Stimulated activated CD4-positive, alpha-beta T cell treated with anti-CD3 and anti-CD28 coated beads, TNF-alpha, amount 100 ng/mL, for 1 hour (primary cell): ENCODE measurements around the gene NDUFV3.
"Not testable (repeated sequence)": the region's sequence is repeated elsewhere in the genome, so short reads cannot be mapped to it uniquely, and the experiment has no call there.

ENCODE experiments used
- DNase-seq, 3 donors: peaks; one replicate each; pipeline ENCODE4 v3.0.0-alpha.2; 2020; ENCODE audit warnings: low read depth in 3 of 3, low spot score in 1 of 3

NDUFV3 gene

DNA sequence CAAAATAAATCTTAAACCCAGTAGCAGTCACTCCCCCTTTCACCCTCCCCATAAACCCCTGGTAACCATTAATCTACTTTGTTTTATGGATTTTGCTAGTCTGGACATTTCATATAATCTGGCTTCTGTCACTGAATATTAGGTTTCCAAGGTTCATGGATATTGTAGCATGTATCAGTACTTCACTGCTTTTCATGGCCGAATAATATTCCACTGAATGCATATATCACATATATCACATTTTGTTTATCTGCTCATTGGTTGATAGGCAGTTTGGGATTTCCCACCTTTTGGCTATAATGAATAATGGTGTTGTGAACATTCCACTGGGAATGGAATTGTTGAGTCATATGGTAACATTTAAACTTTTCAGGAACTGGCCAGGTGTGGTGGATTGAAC is 9.2 kb upstream of the NDUFV3 start:
- no peak for DNase-seq

DNA sequence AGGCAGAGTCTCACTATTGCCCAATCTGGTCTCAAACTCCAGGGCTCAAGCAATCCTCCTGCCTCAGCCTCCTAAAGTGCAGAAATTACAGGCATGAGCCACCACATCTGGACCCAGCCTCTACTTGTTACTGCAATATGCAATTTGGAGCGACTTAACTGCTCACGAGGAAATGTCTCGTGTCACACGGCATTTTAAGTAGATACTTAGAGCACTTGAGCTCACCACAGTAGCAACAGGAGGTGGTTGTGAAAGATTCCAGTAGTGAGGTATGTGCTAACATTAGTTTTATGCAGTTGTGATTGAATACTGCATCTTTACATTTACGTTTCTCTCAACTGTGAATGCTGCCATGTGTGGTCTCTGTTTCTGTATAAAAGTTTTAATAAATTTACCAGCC is 5.8 kb upstream of the NDUFV3 start:
- no peak for DNase-seq

DNA sequence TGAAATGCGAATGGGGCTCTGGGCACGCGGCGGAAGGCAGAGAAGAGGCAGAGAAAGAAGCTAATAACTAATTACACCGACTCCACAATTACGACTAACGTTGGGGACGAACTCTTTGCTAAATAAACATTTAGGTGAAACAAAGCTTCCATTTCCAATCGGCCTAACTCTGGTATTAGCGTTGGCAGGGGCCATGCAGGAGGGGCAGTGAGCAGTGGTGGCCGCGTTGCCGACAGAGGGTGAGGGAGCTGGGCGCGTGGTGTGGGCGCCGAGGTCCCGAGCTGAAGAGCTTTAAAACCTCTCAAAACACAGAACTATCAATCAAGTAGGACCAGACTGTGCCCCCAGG is 553 bp upstream of the NDUFV3 start:
- no peak for DNase-seq

DNA sequence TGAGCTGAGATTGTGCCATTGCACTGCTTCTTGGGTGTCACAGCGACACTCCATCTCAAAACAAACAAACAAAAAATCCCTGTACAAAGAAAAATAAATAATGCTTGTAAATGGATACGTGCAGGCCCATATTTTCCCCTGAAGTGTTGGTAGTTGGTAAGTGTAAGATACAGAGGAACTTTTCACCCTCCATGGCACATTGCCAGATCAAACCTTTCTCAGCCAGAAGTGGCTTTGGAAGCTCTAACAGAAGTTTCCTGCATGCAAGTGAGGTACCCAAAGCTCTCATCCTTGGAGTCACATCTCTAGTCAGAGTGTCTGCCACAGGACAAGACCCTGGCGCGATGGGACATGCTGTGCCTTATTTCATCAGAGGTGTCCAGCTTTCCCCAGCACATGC is 7.3 kb downstream of the NDUFV3 start:
- no peak for DNase-seq

DNA sequence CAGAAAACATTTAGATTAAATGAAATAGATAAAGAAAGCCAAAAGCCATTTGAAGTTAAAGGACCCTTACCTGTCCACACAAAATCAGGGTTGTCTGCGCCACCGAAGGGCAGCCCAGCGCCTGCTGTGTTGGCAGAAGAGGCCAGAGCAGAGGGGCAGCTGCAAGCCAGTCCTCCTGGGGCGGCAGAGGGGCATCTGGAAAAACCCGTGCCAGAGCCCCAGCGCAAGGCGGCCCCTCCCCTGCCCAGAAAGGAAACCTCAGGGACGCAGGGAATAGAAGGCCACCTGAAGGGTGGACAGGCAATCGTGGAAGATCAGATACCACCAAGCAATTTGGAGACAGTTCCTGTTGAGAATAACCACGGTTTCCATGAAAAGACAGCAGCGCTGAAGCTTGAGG is 10.7 kb downstream of the NDUFV3 start:
- no peak for DNase-seq

DNA sequence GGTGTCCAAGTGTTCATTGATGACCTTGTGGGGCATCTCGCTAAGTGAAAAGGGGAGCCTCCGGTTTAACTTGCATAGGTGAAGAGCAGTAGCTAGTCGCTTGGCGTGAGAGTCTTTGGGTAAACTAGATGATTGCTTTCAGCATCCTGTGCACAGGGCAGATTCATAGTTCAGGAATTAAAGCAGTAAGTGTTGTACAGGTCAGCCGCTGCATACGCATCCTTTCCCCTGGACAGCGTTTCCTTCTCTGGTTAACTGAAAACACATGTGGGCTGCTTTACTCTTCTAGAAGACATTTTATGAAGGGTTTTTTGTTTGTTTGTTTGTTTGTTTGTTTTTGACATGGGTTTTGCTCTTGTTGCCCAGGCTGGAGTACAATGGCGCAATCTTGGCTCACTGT is 12.1 kb downstream of the NDUFV3 start:
- DNase-seq, result no peak

DNA sequence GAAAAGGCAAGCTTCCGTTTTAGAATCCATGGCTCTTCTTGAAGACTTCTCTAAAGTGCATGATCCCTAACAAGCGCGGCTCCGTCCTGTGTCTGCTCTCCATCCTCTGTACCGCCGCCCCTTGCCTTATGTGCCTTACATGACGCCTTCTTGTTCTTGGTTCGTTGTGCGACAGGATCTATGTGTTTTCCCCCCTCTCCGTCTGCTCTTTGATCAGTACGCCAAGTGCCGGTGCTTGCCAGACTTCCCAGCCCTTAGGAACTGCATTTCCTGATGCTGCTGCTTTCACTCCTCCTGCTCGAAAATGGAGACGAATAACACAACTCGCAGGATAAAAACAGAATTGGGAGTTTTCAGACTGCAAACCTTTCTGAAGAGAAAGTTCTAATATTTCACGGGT is 13.1 kb downstream of the NDUFV3 start:
- DNase-seq, result no peak

DNA sequence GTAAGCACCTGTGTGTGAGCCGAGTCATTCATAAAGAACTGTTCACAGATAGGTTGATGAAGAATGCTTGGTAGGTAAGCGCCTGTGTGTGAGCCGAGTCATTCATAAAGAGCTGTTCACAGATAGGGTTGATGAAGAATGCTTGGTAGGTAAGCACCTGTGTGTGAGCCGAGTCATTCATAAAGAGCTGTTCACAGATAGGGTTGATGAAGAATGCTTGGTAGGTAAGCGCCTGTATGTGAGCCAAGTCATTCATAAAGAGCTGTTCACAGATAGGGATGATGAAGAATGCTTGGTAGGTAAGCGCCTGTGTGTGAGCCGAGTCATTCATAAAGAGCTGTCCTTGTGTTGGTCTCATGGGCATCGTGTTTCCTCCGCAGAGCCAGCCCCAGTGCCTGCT is 15.4 kb downstream of the NDUFV3 start:
- not testable (repeated sequence) for DNase-seq

DNA sequence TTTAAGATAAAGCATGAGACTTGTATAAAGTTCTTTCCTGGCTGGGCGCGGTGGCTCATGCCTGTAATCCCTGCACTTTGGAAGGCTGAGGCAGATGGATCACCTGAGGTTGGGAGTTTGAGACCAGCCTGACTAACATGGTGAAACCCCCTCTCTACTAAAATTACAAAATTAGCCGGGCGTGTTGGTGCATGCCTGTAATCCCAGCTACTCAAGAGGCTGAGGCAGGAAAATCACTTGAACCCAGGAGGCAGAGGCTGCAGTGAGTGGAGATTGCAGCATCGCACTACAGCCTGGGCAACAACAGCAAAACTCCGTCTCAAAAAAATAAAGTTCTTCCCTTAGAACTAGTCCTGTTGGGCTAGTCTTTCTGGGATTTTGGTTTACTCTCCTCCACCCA is 18.8 kb downstream of the NDUFV3 start:
- DNase-seq, result not testable (repeated sequence)

DNA sequence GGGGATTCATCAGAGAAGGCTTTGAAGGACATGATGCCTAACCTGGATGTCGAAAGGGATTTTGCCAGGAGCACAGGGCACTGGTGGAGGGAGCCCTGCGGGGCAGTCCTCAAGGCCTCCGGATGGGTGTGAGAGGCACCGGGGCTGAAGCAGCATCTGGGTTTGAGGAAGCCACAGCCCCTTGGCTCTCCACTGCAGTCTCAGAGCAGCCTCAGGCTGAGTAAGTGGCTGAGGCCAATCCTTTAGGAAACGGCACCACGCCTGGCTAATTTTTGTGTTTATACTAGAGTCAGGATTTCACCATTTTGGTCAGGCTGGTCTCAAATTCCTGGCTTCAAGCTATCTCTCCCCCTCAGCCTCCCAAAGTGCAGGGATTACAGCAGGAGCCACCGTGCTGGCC is 20.4 kb downstream of the NDUFV3 start:
- DNase-seq, result no peak

DNA sequence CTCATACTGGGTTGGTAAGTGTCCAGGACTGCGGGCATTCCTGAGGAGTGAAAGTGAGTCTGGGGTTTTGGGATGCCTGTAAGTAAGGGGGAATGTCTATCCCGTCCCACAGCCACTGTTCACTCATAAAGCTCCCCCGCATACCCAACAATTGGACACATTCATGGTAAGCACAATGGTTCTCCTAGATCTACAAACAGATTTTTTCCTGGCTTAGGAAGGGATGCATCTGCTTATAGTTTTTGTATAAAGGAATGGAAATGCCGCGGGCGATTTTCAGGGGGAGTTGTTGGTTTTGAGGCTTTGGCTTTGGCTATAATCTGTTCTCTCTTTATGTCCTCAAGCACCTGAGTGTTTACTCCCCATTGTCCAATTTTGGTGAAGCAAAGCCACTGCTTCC is 25.2 kb downstream of the NDUFV3 start:
- DNase-seq, result no peak

DNA sequence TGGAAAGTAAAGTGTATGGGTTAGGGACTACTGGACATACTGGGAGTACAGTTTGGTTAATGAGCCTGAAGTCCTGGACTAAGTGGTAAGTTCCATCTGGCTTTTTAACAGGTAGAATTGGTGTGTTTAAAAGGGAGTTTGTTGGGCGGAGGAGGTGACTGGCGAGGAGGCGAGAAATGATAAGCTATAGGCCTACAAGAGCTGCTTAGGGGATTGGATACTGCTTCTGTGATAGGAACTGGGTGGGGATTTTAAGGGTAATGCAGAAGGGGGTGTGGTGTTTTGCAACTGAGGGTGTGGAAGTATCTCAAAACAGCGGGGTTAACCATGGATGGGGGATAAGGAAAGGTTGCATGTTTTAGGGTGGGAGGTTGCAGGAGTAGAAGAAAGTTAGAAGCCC is 28.8 kb downstream of the NDUFV3 start:
- DNase-seq, result no peak

DNA sequence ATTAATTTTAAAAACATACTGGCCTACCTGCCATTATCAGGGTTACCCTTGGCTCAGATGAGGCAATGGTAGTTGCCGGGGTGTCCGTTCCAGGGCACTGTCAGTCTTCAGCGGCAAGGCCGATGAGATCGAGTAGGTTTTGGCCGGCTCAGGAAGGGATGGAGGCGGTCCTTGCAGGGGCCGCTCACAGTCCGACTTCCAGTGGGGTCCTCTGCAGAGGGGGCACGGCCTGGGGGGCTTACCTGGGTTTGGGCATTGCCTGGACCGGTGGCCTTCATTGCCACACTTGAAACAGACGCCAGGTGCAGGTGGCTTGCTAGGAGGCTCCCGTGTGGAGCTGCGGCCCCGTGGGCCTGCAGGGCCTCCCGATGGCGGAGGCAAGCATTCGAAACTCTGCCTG is 29.8 kb downstream of the NDUFV3 start:
- no peak for DNase-seq

DNA sequence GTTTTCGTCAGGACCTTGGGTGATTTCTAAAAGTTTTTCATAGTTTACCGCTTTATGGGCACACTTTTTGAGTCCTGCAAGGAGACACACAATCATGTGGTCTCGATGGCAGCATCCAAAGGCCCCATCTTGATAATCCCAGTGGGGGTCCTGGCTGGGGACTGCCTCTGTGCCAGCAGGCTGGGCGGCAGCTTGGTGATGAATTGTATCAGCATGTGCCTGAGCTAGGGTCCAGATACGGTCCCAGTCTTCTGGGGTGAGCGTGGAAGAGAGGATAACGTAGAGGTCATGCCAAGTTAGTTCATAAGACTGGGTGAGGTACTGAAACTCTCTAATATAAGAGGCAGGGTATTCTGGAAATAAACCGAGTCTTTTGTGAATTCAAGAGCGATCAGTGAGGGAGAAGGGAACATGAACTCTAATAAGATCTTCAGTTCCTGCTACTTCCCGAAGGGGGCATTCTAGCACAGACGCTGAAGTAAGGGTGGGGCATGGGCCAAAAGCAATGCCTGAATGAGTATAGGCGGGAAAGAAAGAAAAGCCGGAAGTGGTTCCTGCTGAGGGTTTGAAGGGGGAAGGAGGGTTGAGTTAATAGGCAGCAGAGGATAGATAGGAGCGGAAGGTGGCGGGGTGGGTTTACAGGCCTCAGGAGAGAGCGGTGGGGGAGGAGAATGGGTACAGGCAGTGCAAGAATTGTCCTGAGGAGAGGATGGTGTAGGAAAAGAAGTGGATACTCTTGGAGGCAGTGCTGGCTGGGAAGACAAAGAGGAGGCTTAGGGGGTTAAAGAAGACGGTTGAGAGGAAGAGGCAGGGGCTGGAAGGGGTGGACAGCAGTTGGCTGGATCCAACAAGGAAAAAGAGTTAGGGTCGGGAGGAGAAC is 30.7 kb downstream of the NDUFV3 start:
- DNase-seq, result peak; percentile 16 to 27 (median 24)

DNA sequence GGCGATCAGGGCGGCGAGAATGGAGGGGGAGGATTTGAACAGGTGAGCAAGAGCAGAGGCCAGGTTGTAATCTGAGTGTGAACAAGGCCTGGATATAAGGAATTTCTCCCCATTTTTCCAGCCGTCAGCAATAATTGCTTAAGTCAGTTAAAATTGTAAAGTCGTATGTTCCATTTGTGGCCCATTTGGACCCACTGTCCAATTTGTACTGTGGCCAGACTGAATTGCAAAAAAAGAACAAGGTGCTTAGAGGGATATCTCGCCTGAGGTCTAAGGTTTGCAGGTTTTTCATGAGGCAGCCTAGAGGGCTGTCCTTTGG is 31.3 kb downstream of the NDUFV3 start:
- no peak for DNase-seq

DNA sequence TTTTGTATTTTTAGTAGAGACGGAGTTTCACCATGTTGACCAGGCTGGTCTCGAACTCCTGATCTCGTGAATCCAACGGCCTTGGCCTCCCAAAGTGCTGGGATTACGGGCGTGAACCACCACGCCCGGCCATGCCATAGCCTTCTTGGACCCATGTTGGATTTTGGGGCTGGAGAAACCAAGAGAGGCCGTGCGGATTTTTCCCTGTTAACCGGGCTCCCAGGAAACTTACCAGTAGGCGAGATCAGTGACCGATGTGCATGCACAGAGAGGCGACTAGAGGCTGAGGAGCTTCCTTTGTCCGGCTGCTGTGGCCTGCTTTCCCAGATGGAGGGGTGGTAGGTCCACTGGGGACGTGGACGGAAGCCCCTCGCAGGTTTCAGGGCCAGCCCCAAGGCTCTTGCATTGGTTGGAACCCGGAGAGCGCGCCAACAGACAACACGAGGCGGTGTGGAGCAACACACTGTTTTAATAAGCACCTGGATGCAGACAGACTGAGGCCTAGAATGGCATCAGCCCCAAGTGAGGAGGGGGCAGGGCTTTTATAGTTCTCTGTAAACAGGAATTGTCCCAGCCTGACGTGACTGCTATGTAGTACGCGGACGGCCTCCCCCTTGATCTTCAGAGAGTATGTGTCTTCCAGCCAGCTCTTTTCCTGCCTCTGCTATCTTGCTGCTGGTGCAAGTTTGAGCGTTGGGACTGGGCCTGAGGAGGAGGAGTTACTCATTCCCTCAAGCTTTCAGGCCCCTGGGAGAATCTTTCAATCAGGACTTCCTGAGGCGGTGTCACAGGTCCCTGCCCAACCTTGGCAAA is 32.2 kb downstream of the NDUFV3 start, which contains the start of gene ERVH48-1:
ERVH48-1 (minus strand) TSS at position 517 of the 813 bp plus-strand sequence. CDS start 6,624 bp downstream, outside the sequence.
- DNase-seq, result no peak

DNA sequence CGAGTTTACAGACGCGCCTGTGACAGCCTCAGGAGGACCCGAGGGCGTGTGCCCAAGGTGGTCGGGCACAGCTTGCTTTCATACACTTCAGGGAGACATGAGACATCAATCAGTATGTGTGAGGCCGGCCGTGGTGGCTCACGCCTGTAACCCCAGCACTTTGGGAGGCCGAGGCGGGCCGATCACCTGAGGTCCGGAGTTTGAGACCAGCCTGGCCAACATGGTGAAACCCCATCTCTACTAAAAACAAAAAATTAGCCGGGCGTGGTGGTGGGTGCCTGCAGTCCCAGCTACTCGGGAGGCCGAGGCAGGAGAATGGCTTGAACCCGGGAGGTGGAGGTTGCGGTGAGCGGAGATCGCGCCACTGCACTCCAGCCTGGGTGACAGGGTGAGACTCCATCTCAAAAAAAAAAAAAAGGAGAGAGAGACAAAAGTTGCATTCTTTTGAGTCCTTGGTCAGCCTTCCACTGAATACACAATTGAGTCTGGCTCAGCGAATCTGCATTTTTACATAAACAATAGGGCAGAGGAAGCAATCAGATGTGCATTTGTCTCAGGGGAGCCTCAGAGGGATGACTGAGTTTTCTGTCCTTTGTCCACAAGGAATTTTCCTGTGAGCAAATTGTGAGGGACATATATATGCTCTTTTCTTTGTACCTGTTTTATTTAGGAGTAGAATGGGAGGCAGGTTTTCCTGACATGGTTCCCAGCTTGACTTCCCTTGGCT is 34.5 kb downstream of the NDUFV3 start:
- DNase-seq, result not testable (repeated sequence)

DNA sequence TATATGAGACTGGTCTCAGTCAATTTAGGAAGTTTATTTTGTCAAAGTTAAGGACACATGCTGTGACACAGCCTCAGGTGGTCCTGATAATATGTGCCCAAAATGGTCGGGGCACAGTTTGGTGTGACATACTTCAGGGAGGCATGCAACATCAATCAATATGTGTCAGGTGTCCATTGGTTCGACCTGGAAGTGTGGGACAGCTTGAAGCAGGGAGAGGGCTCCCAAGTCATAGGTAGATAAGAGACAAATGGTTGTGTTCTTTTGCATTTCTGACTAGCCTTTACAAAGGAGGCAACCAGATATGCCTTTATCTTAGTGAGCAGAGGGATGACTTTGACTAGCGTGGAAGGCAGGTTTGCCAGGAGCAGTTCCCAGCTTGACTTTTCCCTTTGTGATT is 36.9 kb downstream of the NDUFV3 start:
- no peak for DNase-seq

DNA sequence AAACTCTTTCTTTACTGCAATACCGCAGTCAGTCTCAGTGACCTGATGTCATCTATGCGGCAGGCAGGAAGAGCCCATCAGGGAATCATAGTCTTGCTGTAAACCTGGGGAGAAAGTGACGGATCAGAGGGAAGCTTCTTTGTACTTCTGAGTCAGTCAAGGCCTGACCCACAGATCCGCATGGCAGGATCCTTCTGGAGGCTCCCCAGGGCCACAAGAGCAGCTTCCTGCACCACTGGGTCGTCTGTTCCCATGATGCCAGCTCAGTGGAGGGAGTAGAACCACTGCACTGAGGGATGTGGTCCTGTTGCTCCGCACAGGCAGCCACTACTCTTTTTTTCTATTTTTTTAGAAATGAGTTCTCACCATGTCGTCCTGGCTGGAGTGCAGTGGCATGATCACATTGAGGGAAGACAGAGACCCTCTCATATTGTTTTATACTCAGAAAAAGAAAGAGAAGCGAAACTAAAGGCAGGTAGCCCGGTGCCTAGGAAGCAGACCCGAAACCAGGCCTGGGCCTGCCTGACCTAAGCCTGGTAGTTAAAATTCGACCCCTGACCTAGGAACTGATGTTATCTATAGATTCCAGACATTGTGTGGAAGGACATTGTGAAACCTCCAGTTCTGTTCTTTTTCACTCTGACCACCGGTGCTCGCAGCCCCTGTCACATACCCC is 38.6 kb downstream of the NDUFV3 start:
- DNase-seq, result no peak

DNA sequence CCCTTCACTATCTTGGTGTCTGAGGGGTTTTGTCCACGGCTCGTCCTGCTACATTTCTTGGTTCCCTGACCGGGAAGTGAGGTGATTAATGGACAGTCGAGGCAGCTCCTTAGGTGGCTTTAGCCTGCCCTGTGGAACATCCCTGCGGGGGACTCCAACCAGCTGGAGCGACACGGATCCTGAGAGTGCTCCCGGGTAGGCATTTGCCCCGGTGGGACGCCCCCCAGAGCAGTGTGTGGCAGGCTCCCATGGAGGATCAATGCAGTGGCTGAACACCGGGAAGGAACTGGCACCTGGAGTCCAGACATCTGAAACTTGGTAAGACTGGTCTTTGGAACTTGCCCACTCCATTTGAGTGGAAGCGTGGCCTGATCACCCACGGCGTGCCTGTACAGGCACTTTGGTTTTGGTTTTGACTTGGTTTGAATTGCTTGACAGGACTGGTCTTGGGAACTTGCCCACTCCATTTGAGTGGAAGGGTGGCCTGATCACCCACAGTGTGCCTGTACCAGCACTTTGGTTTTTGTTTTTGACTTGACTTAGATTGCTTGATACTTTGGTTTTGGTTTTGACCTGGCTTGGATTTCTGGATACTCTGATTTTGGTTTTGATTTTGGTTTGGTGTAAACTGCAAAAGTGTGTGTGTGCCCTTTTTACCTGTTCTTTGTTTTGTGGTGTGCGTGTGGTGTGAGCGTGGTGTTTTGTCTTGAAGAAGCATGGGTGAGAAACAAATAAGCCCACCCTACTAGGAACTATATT is 39.4 kb downstream of the NDUFV3 start:
- not testable (repeated sequence) for DNase-seq
